Upper lobe of left lung (tissue), 4 donors: ENCODE results near the gene HERC3.

ENCODE experiments used
- CTCF ChIP-seq, 6 experiments: fragments of 450-650 bp in 4 of 6; fragments of 200-600 bp in 2 of 6; sonication (generic) in 2 of 6; IDR thresholded peaks; one replicate each; pipeline ENCODE4 v1.5.1; 2016 to 2019; ENCODE audit warnings: antibody characterized with exemption in 6 of 6
- POLR2A ChIP-seq, 4 donors: fragments of 450-650 bp; IDR thresholded peaks; one replicate each; pipeline ENCODE4 v1.5.1; 2016 to 2017; ENCODE audit warnings: antibody characterized with exemption in 4 of 4, mild to moderate bottlenecking in 2 of 4
- POLR2AphosphoS5 ChIP-seq, 2 donors: sonication (generic); formaldehyde crosslinking; IDR thresholded peaks; one replicate each; pipeline ENCODE4 v1.5.1; 2017; ENCODE audit warnings: antibody characterized with exemption in 2 of 2

DNA sequence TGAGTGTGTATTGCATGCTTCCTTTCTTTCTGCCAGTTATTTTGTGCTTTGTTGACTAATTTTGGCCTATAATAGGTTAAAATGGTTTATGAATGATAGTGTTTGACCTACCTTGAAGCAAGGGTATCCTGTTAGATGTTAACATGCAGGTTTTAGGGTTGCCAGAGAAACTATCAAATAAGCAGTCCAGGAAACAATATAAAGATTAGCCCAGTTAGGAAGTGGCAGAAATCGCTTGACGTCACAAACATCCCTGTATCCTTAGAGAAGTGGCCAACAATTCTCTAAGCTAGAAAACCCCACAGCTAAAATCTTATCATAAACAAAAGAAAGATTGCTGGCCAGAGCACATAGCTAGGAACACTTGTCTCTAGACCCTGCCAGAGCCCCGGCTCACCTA, 101.5 kb downstream of the HERC3 start:
- TF ChIP-seq POLR2AphosphoS5 (IDR thresholded peaks at IDR 0.05) = no peak
- TF ChIP-seq CTCF (IDR thresholded peaks at IDR 0.05) = no peak
- no peak for TF ChIP-seq POLR2A (IDR thresholded peaks at IDR 0.05)
